Lower leg skin (tissue), 3 donors: ENCODE results near the gene POU2AF1.

ENCODE experiments used
- CTCF ChIP-seq, 3 donors: fragments of 450-650 bp; IDR thresholded peaks; one replicate each; pipeline ENCODE4 v1.5.1; 2016; ENCODE audit warnings: antibody characterized with exemption in 3 of 3, mild to moderate bottlenecking in 3 of 3, moderate library complexity in 2 of 3
- POLR2A ChIP-seq, 2 donors: fragments of 450-650 bp; IDR thresholded peaks; one replicate each; pipeline ENCODE4 v1.6.1; 2016 to 2017; ENCODE audit warnings: antibody characterized with exemption in 2 of 2, mild to moderate bottlenecking in 1 of 2, moderate library complexity in 1 of 2

GRCh38 chr11:111426617-111427016, 47.5 kb upstream of the POU2AF1 start:
- TF ChIP-seq CTCF (IDR thresholded peaks at IDR 0.05) (no peak), POLR2A (IDR thresholded peaks at IDR 0.05) (no peak)
